Chondrocyte (in vitro differentiated cells): ENCODE data around the gene CD2BP2. TPM values are rescaled to one million over a fixed set of nuclear protein-coding genes. Genes with fewer than 3 reads are reported as not detected.

Source experiments
- DNase-seq: peaks from one replicate; pipeline ENCODE4 v3.0.0; 2021; ENCODE audit warnings: mixed read lengths, low spot score
- H3K27ac Mint-ChIP-seq: one replicate; pipeline ENCODE4 v1.8.0; 2021; ENCODE audit warnings: mild to moderate bottlenecking, moderate library complexity, mixed read lengths; ENCODE audit not compliant: unreplicated experiment
- H3K27me3 Mint-ChIP-seq: 2 replicates; pipeline ENCODE4 v1.8.0; 2021; ENCODE audit warnings: low read depth, mixed read lengths
- H3K36me3 Mint-ChIP-seq: 2 replicates; pipeline ENCODE4 v1.8.0; 2021; ENCODE audit warnings: low read depth, mixed read lengths
- H3K4me1 Mint-ChIP-seq: 2 replicates; pipeline ENCODE4 v1.8.0; 2021; ENCODE audit warnings: low read depth, mild to moderate bottlenecking, mixed read lengths
- H3K4me3 Mint-ChIP-seq: one replicate; pipeline ENCODE4 v1.8.0; 2021; ENCODE audit warnings: mild to moderate bottlenecking, moderate library complexity, mixed read lengths; ENCODE audit not compliant: unreplicated experiment
- H3K9me3 Mint-ChIP-seq: 2 replicates; pipeline ENCODE4 v1.8.0; 2021; ENCODE audit warnings: low read depth, mixed read lengths
- CTCF ChIP-seq: fragments of 200-600 bp; sonication (generic); IDR thresholded peaks from 2 replicates; pipeline ENCODE4 v1.5.0; 2021; ENCODE audit warnings: antibody characterized with exemption, mild to moderate bottlenecking, moderate library complexity
- total RNA-seq: library from RNA; stranded (reverse); gene quantifications from 3 replicates; pipeline ENCODE4 v1.2.1, GENCODE V29; 2021

Gene CD2BP2
- total RNA-seq, 1 donor from 2014 or later = 55.8 TPM

- H3K4me1 Mint-ChIP-seq = peaks cover 23% of the 10 kb centered on the region
- H3K27me3 Mint-ChIP-seq = no peaks in the 10 kb centered on the region
- H3K4me3 Mint-ChIP-seq = peak overlapping the region; percentile 98
- TF ChIP-seq CTCF = no peak
- no peaks in the 10 kb centered on the region for H3K36me3 Mint-ChIP-seq
- no peak for DNase-seq
- H3K9me3 Mint-ChIP-seq = no peaks in the 10 kb centered on the region
- no peak overlapping the region for H3K27ac Mint-ChIP-seq
Measured at GRCh38 chr16:30380072-30380802, 25.1 kb upstream of the CD2BP2 start.

GRCh38 chr16:30379158-30379783 lies 24.2 kb upstream of the CD2BP2 start:
- Mint-ChIP-seq H3K27ac (peak overlapping the region; percentile 12), H3K4me3 (peak overlapping the region; percentile 98), H3K4me1 (peaks cover 23% of the 10 kb centered on the region), H3K36me3 (no peaks in the 10 kb centered on the region), H3K9me3 (no peaks in the 10 kb centered on the region), H3K27me3 (no peaks in the 10 kb centered on the region)
- no peak for DNase-seq
- no peak for TF ChIP-seq CTCF

GRCh38 chr16:30378236-30379157 lies 23.4 kb upstream of the CD2BP2 start:
- Mint-ChIP-seq H3K9me3 (no peaks in the 10 kb centered on the region), H3K4me3 (peak overlapping the region; percentile 98), H3K27ac (peak overlapping the region; percentile 100), H3K4me1 (peaks cover 23% of the 10 kb centered on the region), H3K27me3 (no peaks in the 10 kb centered on the region), H3K36me3 (no peaks in the 10 kb centered on the region)
- TF ChIP-seq CTCF = peak; percentile 66
- DNase-seq = peak; percentile 100

- H3K4me3 Mint-ChIP-seq = peak overlapping the region; percentile 98
- DNase-seq = no peak
- H3K27ac Mint-ChIP-seq = peak overlapping the region; percentile 100
- no peaks in the 10 kb centered on the region for H3K36me3 Mint-ChIP-seq
- peaks cover 23% of the 10 kb centered on the region for H3K4me1 Mint-ChIP-seq
- TF ChIP-seq CTCF = no peak
- no peaks in the 10 kb centered on the region for H3K27me3 Mint-ChIP-seq
- no peaks in the 10 kb centered on the region for H3K9me3 Mint-ChIP-seq
Measured at GRCh38 chr16:30377812-30378235, 22.7 kb upstream of the CD2BP2 start.
